Activated naive CD4-positive, alpha-beta T cell (primary cell): ENCODE results near the gene SMCHD1.
"Not testable (repeated sequence)": the region's sequence is repeated elsewhere in the genome, so short reads cannot be mapped to it uniquely, and the experiment has no call there.

ENCODE experiments used
- DNase-seq, 4 experiments: peaks; one replicate each; lab custom pipeline; 2025; lab: John Stamatoyannopoulos, UW

The SMCHD1 gene

GRCh38 chr18:2818281-2818680 lies 162.8 kb downstream of the SMCHD1 start:
- DNase-seq = no peak

DNA sequence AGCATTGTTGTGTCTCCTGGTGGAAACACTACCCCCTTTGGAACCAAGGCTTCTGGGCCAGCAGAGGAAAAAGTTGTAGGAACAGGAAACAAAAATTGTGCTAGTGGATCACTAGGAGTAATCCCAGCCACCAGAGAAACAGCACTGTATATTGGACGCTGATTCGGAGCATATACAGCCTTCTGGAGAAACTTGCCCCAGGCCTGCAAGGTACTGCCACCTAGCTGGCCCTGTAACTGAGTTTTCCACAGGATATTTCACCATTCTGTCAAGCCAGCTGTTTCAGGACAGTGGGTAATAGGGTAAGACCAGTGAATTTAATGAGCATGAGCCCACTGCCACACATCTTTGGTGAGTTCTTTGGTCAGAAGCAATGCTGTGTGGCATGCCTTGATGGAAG lies 166.2 kb downstream of the SMCHD1 start:
- DNase-seq = no peak

DNA sequence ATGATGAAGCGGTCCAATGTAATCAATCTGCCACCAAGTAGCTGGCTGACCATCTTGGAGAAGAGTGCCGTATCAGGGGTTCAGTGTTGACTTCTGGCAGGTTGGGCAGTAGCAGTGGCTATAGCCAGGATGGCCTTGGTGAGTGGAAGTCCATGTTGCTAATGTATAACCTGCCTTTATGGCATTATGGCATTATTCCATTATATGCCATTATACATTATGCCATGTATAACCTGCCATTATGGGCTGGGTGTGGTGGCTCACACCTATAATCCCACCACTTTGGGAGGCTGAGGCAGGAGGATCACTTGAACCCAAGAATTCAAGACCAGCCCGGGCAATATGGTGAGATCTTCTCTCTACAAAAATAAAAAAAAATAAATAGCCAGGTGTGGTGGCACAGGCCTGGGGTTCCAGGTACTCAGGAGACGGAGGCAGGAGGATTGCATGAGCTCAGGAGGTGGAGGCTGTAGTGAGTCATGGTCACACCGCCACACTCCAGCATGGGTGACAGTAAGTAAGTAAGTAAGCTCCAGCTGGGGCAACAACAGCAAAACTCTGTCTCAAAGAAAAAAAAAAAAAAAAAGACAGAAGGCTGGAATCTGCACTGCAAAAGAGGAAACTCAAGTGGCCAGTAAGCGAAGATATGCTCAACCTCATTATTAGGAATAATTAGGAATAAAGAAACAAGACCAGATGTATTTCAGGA lies 166.8 kb downstream of the SMCHD1 start:
- DNase-seq = no peak

GRCh38 chr18:2823202-2823601 lies 167.7 kb downstream of the SMCHD1 start:
- DNase-seq = no peak

- DNase-seq = no peak
These were observed 168.4 kb downstream of the SMCHD1 start for GRCh38 chr18:2823966-2824365.

DNA sequence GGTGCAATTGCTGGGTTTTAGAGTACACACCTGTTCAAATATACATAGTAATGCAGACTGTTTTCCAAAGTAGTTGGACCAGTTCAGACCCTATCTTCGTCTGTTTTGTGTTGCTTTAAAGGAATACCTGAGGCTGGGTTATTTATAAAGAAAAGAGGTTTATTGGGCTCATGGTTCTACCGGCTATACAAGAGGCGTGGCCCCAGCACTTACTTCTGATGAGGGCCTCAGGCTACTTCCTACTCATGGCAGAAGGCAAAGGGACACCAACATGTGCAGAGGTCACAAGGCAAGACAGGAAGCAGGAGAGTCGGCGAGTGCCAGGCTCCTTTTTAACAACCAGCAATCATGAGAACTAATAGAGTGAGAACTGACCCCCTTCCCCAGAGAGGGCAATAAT lies 169.3 kb downstream of the SMCHD1 start:
- DNase-seq = no peak

DNA sequence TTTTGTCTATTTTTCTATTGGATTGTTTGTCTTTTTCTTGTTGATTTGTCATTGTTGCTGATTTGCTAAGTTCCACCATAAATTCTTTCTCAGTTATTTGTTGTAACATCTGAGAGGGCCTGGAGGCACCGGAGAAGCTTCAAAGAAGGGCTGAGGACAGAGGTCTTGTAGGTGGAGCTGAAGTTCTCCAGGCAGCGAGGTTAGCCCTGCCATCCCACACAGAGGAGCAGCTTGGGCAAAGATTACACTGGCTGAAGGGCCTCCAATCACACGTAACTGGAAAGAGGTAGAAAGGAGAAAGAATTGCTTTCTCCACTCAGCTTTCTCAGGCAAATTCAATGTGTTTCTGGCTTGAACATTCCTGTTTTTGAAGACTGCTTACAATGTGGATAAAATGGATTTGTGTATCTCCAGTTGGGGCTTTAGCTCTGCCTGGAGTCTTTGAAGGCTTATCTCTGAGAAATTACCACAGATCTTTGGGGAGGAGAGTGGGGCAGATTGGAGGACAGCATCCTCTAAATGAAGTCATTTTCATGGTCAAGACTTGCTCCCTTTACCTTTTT lies 170.2 kb downstream of the SMCHD1 start:
- no peak for DNase-seq

- no peak for DNase-seq
These were observed 171.1 kb downstream of the SMCHD1 start for GRCh38 chr18:2826581-2826980.

DNA sequence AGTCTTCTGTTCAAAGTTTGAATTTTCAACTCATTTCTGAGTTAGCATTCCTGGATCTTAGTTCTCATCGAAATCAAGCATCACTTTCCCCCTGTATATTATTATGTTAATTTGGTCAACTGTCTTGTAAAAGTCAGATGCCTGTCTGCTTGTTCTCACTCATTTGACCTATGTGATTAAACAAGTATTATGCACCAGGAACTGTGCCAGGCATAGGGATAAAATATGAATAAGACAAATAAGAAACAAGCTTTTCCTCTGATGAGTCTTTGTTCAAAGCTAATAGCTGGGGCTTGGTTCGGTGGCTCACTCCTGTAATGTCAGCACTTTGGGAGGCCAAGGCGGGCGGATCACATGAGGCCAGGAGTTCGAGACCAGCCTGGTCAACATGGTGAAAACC lies 171.5 kb downstream of the SMCHD1 start:
- no peak for DNase-seq

- not testable (repeated sequence) for DNase-seq
These were observed 180.6 kb downstream of the SMCHD1 start for GRCh38 chr18:2836118-2836517.

- DNase-seq = not testable (repeated sequence)
These were observed 181.8 kb downstream of the SMCHD1 start for GRCh38 chr18:2837290-2837689.

GRCh38 chr18:2839202-2839601 lies 183.7 kb downstream of the SMCHD1 start:
- DNase-seq = no peak

- DNase-seq = no peak
These were observed 185.0 kb downstream of the SMCHD1 start for GRCh38 chr18:2840521-2840920.

DNA sequence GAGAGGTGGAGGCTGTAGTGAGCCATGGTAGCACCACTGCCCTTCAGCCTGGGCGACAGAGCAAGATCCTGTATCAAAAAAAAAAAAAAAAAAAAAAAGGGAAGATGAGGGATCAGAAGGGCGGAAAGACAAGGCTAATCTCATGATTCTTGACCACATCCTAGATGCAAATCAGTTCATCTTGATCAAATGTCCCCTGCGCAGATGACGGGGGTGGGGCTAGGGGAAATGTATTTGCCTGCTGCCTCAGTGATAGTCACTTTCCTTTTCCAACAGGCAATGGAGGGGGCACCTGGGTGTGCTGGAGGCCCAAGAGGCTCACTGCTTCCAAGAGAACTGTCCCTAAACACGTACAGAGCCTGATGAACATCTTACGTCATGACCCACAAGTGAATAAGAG lies 187.6 kb downstream of the SMCHD1 start:
- no peak for DNase-seq

GRCh38 chr18:2845172-2845571 lies 189.6 kb downstream of the SMCHD1 start:
- no peak for DNase-seq

GRCh38 chr18:2846636-2847316 lies 191.2 kb downstream of the SMCHD1 start, which contains the start of gene EMILIN2:
Gene EMILIN2 (plus strand): TSS chr18:2847006. CDS start chr18:2847189, 183 bp downstream.
- DNase-seq = no peak

GRCh38 chr18:2847317-2848246 lies 192.1 kb downstream of the SMCHD1 start:
- no peak for DNase-seq

DNA sequence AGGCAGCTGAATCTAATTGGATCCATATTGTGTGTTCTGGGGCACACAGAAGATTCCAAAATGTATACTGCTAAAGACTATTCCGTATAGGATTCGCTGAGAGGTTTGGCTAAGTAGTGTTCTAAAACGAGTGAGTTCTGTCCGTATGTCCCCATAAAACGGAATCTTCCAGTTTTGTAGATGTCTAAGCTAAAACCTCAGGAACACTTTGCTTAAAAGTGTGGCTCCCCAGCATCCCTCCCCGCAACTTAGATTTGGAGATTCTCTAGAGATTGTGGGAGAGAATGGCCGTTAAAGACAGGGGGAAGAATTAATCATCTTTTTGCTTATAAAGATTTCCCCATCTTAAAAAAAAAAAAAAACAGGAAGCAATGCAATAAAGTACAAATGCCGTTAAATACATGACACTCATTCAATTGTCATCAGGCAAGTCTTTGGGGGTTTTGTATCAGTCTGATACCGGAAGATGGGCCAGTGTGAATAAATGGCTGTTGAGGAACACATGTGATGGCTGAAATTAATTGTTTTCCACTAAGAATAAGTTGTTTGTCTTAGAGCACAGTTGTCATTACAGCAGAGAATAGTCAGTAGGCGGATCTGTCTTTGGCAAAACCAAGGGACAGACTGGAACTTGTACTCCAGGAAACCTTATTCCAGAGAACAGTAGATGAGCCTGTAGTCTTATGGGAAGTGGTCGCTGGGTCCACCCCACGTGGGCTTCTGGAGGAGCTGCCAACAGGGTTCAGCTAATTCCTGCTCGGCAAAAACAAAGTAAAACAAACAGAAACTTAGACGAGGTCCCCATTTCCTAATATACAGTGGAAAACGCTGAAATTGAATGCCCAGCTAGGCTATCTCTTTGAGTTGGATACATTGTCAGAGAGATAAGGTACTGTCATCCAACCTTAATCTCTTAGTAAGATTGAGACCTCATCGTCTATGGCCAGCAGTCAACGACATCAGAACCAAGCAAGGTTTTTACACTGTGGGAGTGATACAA lies 193.0 kb downstream of the SMCHD1 start:
- DNase-seq = no peak

- no peak for DNase-seq
These were observed 195.3 kb downstream of the SMCHD1 start for GRCh38 chr18:2850816-2851215.

GRCh38 chr18:2851771-2852170 lies 196.2 kb downstream of the SMCHD1 start:
- DNase-seq = no peak

GRCh38 chr18:2852460-2852859 lies 196.9 kb downstream of the SMCHD1 start:
- not testable (repeated sequence) for DNase-seq
